Right lobe of liver (tissue), 6 donors: ENCODE measurements around the gene OGFOD2. TPM values are rescaled to one million over a fixed set of nuclear protein-coding genes. Genes with fewer than 3 reads are reported as not detected.
A peak's percentile ranks its signal among the peaks of the same experiment; 100 is the strongest.

Experiments
- ATAC-seq, 4 donors: fragments of 200-7000 bp; cut with Tn5 transposase; one replicate each; pipeline ENCODE4 v1.9.1; 2020; ENCODE audit warnings: mild to moderate bottlenecking in 4 of 4, moderate library complexity in 4 of 4
- DNase-seq, 3 donors: peaks; one replicate each; pipeline ENCODE4 v3.0.0-alpha.2; 2020
- H3K27ac ChIP-seq, 3 donors: fragments of 200-600 bp; one replicate each; pipeline ENCODE4 v1.8.0; 2022
- H3K27me3 ChIP-seq, 2 donors: fragments of 200-600 bp; one replicate each; pipeline ENCODE4 v1.8.0; 2022
- H3K36me3 ChIP-seq, 4 donors: fragments of 200-600 bp; sonication (generic) in 1 of 4; one replicate each; pipeline versions ENCODE4 v1.5.1 to v1.8.0; 2017 to 2022; ENCODE audit warnings: control low read depth in 1 of 4
- H3K4me1 ChIP-seq, 4 donors: fragments of 200-600 bp; sonication (generic) in 1 of 4; one replicate each; pipeline versions ENCODE4 v1.5.1 to v1.8.0; 2017 to 2022; ENCODE audit warnings: control low read depth in 1 of 4
- H3K4me3 ChIP-seq, 3 donors: fragments of 200-600 bp; one replicate each; pipeline ENCODE4 v1.8.0; 2022
- H3K9me3 ChIP-seq, 4 donors: fragments of 200-600 bp; sonication (generic) in 1 of 4; one replicate each; pipeline versions ENCODE4 v1.5.1 to v1.8.0; 2017 to 2022; ENCODE audit warnings: control low read depth in 1 of 4
- CTCF ChIP-seq, 4 donors: fragments of 200-600 bp in 3 of 4; fragments of 450-650 bp in 1 of 4; IDR thresholded peaks; one replicate each; pipeline versions ENCODE4 v1.5.1 to v1.8.0; 2016 to 2022; ENCODE audit warnings: antibody characterized with exemption in 4 of 4, mild to moderate bottlenecking in 2 of 4
- POLR2A ChIP-seq: fragments of 450-650 bp; IDR thresholded peaks from one replicate; pipeline ENCODE4 v1.6.1; 2017; ENCODE audit warnings: antibody characterized with exemption, mild to moderate bottlenecking
- WGBS: methylation state at CpG from one replicate; pipeline ENCODE4 v1.1.6; 2018; ENCODE audit warnings: low coverage, low lambda C conversion rate; ENCODE audit not compliant: insufficient coverage; ENCODE audit errors: missing lambda C conversion rate; 5-methylcytosine and 5-hydroxymethylcytosine counted together
- intact Hi-C, 2 donors: fragments of 100-400 bp; cut with DNase I; formaldehyde crosslinking; loops; one replicate each; pipeline versions ENCODE4 v1.11.2 to v1.14.1; 2022
- total RNA-seq, 6 experiments: library from RNA; depleted of rRNA in 2 of 6; stranded (reverse); fragments of >200 nt in 2 of 6; fragmentation: NEBNext Ultra II Directional in 3 of 6; extraction: Animal tissue kit (Norgen Biotek cat#: 25700) in 3 of 6; gene quantifications; one replicate each; pipeline versions ENCODE4 v1.1.0 to v1.2.4, GENCODE V29; 2016 to 2023
- donor health status: DM: no; HTN: yes; CAD: no.
- donor health status: DM: no; HTN: no; CAD: no.
- donor health status: DM: no; HTN: no; CAD: no.
- donor health status: DM: no; HTN: yes; CAD: no.
- donor health status: DM: no; HTN: yes; CAD: no.

The OGFOD2 gene
- total RNA-seq, 6 experiments from 2014 or later: 9.9 to 18.8 (median 14.1) TPM

- Histone ChIP-seq H3K9me3 (no peaks in the 10 kb centered on the region), H3K4me1 (no peaks in the 10 kb centered on the region), H3K4me3 (no peak overlapping the region), H3K27ac (no peak overlapping the region), H3K36me3 (no peaks in the 10 kb centered on the region), H3K27me3 (no peaks in the 10 kb centered on the region)
- 88% methylated on average over 1 of the region's 8 CpGs for WGBS
- no peak for ATAC-seq
- DNase-seq: no peak
- TF ChIP-seq CTCF (IDR thresholded peaks at IDR 0.05): no peak
- TF ChIP-seq POLR2A: no peak
- intact Hi-C loops: loop anchor here in 1 of 2 donors (10.0 kb wide), 1 partner anchor 160 kb away; no protein-coding TSS in a partner anchor
Observed at GRCh38 chr12:122955156-122955555, 19.9 kb upstream of the OGFOD2 start.

- H3K9me3 ChIP-seq: no peaks in the 10 kb centered on the region
- ATAC-seq (no peak), DNase-seq (no peak)
- no peaks in the 10 kb centered on the region for H3K27me3 ChIP-seq
- H3K4me3 ChIP-seq: no peak overlapping the region
- TF ChIP-seq POLR2A: no peak
- TF ChIP-seq CTCF (IDR thresholded peaks at IDR 0.05): no peak
- no peaks in the 10 kb centered on the region for H3K4me1 ChIP-seq
- intact Hi-C loops: loop anchor here in 1 of 2 donors (10.0 kb wide), 1 partner anchor 161 kb away; no protein-coding TSS in a partner anchor
- H3K27ac ChIP-seq: no peak overlapping the region
- no peaks in the 10 kb centered on the region for H3K36me3 ChIP-seq
- 50% methylated on average over 1 of the region's 2 CpGs for WGBS
Observed at GRCh38 chr12:122956035-122956434, 19.0 kb upstream of the OGFOD2 start.

- Histone ChIP-seq H3K27ac (no peak overlapping the region), H3K4me3 (no peak overlapping the region), H3K27me3 (no peaks in the 10 kb centered on the region), H3K4me1 (no peaks in the 10 kb centered on the region), H3K9me3 (no peaks in the 10 kb centered on the region), H3K36me3 (no peaks in the 10 kb centered on the region)
- no peak for TF ChIP-seq CTCF (IDR thresholded peaks at IDR 0.05)
- TF ChIP-seq POLR2A: no peak
- no peak for ATAC-seq
- intact Hi-C loops: loop anchor here in 1 of 2 donors (10.0 kb wide), 1 partner anchor 164 kb away; no protein-coding TSS in a partner anchor
- WGBS: 91% methylated on average over 4 of the region's 5 CpGs
- DNase-seq: no peak
Observed at GRCh38 chr12:122958198-122958888, 16.7 kb upstream of the OGFOD2 start.

GRCh38 chr12:122959566-122960192, 15.4 kb upstream of the OGFOD2 start:
- DNase-seq: no peak

More at GRCh38 chr12:122959566-122960192, 15.4 kb upstream of the OGFOD2 start:
- Histone ChIP-seq H3K36me3 (no peaks in the 10 kb centered on the region), H3K4me1 (no peaks in the 10 kb centered on the region), H3K27me3 (no peaks in the 10 kb centered on the region), H3K9me3 (no peaks in the 10 kb centered on the region), H3K27ac (no peak overlapping the region), H3K4me3 (no peak overlapping the region)
- 84% methylated on average over 4 of the region's 35 CpGs for WGBS
- TF ChIP-seq CTCF (IDR thresholded peaks at IDR 0.05) (no peak), POLR2A (no peak)
- peak in 1 of 4 donors; percentile 7 for ATAC-seq
- intact Hi-C loops: loop anchor here in 1 of 2 donors (10.0 kb wide), 1 partner anchor 165 kb away; no protein-coding TSS in a partner anchor
